PFSK-1 (cell line): ENCODE measurements around the gene THBD.

Source experiments
- POLR2AphosphoS5 ChIP-seq: IDR thresholded peaks from 2 replicates; pipeline ENCODE4 v1.6.1; 2012; ENCODE audit warnings: low read depth, mild to moderate bottlenecking, control low read depth, low read length, moderate library complexity
- TAF1 ChIP-seq: IDR thresholded peaks from 2 replicates; pipeline ENCODE4 v1.6.1; 2012; ENCODE audit warnings: low read length, control low read depth, borderline replicate concordance; ENCODE audit not compliant: insufficient read depth
- TF ChIP-seq, protein P1 (sequence below), 2 experiments: IDR thresholded peaks; 2 replicates each; pipeline versions ENCODE4 v1.6.1 to v1.8.0; 2011 to 2012; ENCODE audit warnings: low read depth in 2 of 2, low read length in 2 of 2, control low read depth in 1 of 2, inconsistent platforms in 1 of 2, mild to moderate bottlenecking in 1 of 2, moderate library complexity in 1 of 2; ENCODE audit not compliant: insufficient read depth in 1 of 2

DNA sequence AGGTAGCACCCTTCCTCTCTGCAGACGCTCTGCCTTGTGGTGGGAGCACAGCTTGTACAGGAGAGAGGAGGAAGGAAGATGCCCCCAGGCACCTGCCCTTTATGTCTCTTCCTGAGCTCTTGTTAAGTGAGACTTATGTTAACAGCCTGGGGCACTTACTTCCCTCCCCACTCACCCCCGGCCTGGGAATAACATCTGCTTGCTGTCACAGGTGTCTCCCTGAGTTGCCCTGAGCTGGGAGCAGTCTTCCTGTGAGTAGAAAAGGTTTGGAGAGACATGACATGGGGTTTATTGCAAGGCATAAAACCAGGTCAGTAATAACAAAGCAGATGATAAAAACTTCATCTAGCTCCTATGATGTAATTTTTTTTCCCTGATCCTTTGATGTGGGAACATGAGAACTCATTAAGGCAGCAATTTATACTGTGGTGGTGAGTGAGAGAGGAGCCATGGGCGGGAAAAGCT, 12.4 kb downstream of the THBD start:
- TF ChIP-seq POLR2AphosphoS5 (no peak), TAF1 (no peak)
- TF ChIP-seq, protein P1, sequence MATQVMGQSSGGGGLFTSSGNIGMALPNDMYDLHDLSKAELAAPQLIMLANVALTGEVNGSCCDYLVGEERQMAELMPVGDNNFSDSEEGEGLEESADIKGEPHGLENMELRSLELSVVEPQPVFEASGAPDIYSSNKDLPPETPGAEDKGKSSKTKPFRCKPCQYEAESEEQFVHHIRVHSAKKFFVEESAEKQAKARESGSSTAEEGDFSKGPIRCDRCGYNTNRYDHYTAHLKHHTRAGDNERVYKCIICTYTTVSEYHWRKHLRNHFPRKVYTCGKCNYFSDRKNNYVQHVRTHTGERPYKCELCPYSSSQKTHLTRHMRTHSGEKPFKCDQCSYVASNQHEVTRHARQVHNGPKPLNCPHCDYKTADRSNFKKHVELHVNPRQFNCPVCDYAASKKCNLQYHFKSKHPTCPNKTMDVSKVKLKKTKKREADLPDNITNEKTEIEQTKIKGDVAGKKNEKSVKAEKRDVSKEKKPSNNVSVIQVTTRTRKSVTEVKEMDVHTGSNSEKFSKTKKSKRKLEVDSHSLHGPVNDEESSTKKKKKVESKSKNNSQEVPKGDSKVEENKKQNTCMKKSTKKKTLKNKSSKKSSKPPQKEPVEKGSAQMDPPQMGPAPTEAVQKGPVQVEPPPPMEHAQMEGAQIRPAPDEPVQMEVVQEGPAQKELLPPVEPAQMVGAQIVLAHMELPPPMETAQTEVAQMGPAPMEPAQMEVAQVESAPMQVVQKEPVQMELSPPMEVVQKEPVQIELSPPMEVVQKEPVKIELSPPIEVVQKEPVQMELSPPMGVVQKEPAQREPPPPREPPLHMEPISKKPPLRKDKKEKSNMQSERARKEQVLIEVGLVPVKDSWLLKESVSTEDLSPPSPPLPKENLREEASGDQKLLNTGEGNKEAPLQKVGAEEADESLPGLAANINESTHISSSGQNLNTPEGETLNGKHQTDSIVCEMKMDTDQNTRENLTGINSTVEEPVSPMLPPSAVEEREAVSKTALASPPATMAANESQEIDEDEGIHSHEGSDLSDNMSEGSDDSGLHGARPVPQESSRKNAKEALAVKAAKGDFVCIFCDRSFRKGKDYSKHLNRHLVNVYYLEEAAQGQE (IDR thresholded peaks at IDR 0.05; ENCODE audit: insufficient read depth in 1 of 2, low read depth in 2 of 2, low read length in 2 of 2): no peak
